Suppressor macrophage treated with lipopolysaccharide for 1 hour (primary cell): ENCODE data around the gene BRCA2.

Experiments used
- DNase-seq, 3 donors: peaks; one replicate each; pipeline ENCODE4 v3.0.0-alpha.2; 2020 to 2022

BRCA2 gene

DNA sequence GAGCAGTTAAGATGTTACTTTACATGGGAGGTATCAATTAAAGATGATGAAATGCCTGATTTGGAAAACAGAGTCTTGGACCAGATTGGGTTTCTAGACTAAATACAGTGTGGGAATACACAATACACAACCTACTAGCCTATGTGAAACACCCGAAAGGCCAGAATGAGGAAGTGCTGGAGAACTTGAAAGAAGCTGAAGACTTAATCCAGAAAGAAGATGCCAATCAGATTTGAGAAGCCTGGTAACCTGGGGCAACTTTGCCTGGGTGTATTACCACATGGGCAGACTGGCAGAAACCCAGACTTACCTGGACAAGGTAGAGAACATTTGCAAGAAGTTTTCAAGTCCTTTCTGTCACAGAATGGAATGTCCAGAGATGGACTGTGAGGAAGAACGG lies 69.4 kb downstream of the BRCA2 start:
- no peak for DNase-seq

DNA sequence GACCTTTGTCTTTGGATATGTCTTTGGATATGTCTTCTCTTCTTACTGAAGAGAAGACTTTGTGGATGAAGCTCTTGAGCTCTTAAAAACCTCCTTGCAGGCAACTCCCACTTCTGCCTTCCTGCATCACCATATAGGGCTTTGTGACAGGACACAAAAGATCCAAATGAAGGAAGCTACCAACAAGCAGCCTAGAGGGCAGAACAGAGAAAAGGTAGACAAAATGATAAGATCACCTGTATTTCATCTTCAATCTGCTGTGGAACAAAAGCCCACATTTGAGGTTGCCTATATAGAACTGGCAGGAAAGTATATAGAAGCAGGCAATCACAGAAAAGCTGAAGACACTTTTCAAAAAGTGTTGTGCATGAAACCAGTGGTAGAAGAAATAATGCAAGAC lies 70.1 kb downstream of the BRCA2 start:
- DNase-seq = no peak

DNA sequence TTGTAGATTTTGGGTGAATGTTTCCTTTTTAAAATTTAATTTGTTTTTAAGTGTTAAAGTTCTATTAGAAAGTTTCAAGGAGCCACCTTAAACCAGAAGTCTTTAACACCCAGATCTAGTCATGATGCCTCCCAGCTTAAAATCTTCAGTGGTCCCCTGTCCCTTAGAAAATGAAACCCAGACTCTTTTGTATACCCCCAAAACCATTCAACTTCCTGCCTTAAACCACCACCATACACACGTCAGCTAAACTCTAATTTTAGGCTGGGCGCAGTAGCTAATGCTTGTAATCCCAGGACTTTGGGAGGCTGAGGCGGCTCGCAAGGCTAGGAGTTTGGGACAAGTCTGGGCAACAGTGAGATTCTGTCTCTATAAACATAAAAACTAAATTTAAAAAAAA lies 74.7 kb downstream of the BRCA2 start:
- DNase-seq = no peak

DNA sequence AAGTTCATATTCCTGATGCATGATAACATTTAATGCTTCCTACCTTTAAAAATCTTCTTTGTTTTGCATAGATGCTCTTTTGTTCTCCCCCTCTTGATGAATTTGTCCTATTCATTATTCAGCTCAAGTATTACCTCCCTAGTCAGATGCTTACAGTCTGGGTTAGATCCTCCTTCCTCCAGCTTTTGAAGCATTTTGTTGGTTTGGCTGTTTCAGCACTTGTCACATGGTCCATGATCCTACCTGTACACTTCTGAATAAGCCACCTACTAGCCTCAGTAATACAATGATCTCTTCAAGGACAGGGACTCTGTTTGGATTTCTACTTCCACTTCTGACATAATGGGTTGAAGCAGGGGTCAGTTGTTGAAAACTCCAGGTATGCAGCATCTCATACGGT lies 75.2 kb downstream of the BRCA2 start:
- no peak for DNase-seq

DNA sequence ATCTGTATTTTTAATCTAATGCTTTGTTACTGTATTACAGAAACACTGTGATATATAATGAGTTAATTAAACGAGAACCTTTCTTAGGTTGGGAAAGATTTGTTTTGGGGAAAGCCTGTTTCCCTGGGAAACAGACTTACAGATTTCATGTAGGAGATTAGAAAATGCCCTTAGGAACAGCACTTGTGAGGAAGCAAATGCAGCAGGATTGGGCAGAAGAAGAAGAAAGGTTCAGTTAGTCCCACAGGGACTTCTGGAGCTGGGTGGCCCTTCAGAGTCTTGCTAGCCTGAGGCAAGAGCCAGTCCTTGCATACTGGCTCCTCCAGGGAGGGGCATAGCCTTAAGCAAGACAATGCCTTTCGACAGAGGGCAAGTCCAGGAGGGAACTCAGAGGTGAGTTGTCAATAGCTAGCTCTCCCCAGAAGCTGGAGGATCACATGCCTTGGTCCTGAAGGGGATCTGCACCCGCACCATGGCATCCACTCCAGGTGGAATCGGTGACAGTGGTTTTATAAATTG lies 75.9 kb downstream of the BRCA2 start:
- no peak for DNase-seq

DNA sequence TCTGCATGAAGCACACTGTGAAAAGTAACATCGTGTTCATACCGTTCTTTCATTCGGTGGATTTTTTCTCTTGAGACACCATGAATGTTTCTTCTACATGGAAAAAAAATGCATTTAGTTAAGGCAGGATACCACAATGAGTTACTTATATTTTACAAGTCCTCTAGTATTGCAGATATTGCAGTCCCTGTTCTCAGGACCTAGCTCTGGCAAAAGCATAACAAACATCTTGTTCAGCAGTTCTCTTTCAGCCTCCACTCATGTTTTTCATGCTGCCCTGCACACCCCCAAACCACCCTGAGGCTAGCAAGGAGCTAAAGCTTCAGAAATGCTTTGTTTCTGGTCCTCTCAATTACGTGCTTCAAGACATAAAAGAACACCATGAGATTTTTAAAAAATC lies 87.8 kb downstream of the BRCA2 start:
- DNase-seq = no peak

DNA sequence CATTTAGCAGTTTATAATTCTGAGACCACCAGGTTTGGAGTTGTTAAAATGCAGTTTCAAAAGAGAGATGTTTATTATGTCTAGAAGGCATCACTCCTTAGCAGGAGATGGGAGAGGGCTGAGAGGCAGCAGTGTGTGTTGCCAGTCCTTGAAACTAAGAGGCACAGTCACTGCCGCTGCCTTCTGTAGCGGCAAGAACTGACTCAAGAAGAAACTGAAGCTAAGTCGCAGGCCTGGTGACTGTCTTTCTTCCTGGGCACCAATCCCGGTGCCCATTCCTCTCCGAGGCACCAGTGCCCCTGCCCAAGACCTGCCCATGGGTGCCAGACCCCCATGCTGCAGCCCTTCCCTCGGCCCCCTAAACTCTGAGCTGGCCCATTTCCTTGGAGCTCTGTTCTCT lies 92.5 kb downstream of the BRCA2 start:
- no peak for DNase-seq

DNA sequence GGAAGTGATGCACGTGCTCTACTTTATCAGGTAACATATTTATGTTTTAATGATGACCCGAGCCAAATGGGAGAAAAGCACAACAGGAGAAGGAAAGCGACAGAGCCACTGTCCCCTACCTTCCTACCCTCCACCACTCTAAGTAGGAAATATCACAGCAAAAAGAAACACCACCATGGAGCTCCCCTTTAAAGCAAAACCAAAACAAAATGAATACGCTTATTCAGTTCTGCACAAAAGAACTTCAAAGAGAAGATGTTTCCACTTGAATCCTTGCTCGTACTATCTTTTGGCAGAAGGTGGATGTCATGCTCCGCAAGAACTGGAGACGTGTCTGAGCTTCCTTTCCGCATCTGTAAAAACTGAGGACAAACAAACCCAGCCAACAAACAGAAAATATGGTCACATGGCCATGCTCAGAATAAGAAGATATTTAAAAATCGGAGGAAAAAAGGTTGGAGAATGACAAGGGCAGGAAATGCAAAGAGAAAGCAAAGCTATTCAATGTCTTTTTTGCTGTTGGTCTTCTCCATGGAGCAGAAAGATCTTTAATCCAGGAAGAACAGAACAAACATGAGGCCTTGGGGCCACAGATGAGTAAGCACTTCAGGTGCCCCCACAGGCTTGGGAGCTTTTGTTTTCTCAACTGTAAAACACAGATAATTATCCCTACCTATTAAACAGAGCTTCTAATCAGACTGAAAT lies 93.1 kb downstream of the BRCA2 start:
- no peak for DNase-seq

DNA sequence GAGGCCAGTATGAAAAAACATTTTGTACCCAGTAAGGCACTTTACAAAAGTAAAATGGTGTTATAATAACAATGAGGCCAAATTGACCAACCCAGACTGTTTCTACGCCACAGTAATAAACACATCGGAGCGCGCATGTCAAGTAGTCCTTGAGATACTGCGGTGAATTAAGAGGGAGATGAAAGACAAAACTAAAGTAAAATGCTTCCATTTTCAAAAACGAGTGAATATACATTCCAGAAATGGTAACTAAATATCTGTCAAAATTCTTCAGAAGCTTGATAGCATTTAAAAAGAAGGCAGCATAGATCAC lies 93.6 kb downstream of the BRCA2 start:
- no peak for DNase-seq

DNA sequence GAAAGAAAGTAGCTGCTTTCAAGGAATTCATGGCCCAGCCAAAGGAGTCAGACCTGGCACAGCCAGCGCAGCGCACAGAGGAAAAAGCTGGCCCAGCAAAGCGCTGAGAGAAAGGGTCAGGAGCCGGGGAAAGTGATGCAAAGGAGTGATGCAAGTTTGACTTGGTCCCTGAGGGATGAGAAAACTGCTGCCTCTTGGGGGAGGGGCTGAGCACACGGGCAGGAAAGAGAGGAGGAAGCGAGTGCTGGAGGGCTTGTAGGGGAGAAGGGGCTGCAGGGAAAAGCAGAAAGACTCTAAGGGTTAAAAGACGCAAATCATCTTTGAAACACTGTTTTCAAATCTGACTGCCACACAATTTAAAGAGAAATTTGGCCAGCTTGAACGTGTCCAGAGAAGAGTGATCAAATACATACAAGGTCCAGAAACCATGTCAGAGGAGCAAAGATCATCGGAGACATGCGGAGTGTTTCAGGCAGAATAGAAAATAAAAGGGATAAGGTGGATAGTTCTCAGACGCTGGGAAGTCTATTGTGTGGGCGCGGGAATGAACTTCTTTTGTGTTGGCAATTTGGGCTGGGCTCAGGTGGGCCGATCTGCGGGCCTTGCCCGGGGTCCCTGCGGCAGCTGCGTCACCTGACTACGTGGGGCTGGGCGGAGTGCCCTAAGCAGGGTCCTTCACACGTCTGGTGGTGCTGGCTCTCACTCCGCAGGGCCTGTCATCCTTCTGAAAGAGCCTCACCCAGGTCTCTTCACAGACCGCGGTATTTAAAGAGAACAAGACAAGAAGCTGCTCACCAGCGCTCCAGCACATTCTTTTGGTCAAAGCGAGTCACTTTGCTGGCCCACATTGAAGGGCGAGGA lies 94.5 kb downstream of the BRCA2 start:
- DNase-seq = no peak

DNA sequence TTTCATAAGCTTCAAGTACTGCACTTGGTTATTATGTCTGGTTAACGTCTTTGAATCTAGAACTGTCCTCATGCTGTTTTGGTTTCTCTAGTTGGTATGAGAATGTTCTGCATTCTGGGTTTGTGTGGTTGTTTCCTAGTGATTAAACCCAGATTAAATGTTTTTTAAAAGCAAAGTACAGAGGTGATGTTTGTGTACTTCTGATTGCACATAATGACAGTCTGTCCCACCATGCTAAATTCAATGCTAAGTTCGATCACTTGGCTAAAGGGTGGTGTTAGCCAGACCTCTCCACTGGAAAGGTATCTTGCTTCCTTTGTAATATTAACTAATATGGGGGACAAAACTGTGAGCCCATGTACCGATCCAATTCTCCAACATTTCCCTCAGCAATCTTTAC lies 98.0 kb downstream of the BRCA2 start:
- no peak for DNase-seq

DNA sequence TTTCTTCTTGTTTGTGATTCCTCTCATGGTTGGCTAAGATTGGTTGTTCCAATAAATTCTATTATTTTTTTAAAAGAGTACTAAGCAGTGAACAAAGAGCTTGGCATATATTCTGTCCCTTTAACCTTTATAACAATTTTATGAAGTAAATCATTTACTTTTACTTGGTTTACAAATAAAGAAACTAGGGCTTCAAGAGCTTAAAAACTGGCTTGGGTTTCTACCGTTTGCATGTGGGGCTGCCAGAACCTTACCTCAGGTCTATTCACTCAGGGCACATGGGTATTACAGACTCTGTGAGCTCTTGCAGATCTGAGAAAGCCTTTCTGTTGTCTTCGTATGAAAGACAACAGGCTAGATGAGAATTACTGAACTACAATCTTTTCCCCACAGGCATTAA lies 99.3 kb downstream of the BRCA2 start:
- DNase-seq = no peak

DNA sequence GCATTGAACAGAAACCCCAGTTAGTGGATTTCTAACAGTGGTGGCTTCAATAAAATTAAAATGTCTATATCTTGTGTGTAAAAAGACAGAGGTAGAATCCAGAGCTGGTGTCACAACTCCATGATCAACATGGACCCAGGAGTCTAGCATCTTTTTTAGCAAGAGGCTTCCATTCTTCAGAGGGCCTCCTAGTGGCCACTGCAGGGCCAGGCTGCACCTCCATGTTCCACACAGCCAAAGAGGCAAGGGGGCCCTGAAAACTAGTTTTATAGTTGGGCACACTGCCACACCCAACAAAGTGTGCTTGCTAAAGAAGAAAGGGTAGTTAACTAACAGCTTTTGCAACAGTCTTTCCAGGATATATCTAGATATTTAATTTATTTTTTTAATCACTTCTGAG lies 99.7 kb downstream of the BRCA2 start:
- peak in 1 of 3 donors; percentile 48 for DNase-seq

DNA sequence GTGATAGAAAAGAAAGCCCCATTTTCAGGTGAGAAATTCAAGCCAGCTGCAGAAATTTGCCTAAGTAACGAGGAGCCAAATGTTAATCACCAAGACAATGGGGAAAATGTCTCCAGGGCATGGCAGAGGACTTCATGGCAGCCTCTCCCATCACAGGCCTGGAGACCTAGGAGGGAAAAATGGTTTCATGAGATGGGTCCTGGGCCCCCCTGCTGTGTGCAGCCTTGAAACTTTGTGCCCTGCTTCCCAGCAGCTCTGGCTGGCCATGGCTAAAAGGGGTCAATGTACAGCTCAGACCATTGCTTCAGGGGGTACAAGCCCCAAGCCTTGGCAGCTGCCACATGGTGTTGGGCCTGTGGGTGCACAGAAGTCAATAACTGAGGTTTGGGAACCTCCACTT lies 102.7 kb downstream of the BRCA2 start:
- no peak for DNase-seq

DNA sequence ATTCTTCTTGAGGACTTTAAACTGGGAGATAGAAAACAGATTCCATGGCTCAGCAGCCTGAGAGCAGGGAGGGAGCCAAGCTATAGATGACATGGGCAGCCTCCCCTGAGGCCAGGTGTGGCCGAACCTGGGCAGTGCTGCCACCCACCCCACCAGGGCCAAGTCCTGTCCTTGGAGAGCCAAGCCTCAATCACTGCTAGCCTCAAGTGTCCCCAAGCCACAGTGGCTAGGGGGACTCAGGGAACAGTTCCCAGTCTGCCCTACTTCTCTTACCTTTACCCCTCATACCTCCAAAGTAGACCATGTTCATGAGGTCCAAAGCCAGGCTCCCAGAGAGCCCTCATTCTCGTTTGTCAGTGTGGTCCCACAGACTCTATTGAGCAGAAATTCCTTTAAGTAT lies 104.6 kb downstream of the BRCA2 start:
- no peak for DNase-seq

DNA sequence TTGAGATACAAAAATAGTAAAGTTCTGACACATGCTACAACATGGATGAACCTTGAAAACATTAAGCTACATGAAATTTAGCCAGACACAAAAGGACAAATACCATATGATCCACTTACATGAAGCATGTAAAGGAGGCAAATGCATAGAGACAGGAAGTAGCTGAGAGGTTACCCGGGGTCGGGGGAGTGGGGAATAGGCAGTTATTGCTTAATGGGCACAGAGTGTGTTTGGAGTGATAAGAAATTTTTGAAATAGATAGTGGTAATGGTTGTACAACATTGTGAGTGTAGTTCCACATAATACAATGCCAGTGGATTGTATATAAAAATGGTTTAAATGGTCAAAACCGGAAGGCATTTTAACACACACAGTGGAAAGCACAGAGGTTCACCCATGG lies 108.3 kb downstream of the BRCA2 start:
- DNase-seq = peak in 1 of 3 donors; percentile 24

DNA sequence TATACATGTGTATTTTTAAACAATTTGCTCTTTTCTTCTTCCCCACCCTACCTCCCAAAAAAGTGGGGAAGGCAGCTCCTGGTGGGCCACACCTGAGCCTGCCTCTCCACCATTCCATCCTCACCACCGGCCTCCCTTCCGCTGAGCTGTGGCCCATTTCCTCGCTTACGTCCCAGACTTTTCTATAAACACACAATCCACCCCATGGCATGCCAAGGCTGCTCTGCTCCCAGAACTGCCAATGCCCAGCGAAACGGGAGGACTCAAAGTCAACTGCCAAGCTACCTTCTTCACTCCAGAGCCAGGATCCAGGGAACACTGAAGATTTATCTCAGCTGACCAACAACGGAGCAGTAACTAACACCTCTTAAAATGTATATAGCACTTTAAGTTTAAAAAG lies 109.8 kb downstream of the BRCA2 start:
- no peak for DNase-seq

DNA sequence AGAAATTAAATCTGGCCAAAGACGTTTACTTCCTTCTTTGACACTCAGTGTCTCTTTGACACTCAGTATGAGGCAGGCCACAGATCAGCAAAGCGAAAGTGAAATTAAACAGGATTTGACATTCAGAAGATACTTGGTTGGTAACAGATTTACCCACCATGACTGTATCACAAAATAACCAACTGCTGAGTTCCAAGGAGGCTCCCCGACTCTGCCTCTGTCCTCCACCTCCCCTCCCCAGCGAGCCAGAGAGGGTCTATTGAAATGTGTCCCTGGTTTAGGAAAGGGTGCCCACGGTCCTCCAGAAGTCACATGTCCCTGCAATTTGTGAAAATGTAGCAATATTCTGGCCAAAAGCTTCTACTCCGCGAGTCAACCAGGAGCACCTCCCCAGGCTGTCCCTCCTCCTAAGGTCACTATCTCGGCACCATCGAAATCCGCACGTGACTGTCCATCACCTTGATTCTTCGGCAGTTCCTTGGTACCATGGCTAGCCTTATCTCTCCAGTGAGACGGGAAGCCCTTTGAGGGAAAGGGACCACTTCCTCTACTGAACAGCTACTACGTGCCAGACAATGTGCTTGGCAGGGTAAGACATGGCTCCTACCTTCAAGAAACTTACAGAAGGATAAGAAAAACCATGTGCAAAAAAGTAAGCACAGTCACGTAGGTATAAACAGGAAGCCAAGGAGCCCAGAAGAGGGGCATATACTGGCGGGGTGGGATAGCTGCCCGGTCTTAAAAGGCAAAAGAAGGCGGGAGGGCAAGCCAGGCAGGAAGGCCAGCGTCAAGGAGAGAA lies 111.1 kb downstream of the BRCA2 start:
- peak; percentile 72 to 90 (median 85) for DNase-seq

DNA sequence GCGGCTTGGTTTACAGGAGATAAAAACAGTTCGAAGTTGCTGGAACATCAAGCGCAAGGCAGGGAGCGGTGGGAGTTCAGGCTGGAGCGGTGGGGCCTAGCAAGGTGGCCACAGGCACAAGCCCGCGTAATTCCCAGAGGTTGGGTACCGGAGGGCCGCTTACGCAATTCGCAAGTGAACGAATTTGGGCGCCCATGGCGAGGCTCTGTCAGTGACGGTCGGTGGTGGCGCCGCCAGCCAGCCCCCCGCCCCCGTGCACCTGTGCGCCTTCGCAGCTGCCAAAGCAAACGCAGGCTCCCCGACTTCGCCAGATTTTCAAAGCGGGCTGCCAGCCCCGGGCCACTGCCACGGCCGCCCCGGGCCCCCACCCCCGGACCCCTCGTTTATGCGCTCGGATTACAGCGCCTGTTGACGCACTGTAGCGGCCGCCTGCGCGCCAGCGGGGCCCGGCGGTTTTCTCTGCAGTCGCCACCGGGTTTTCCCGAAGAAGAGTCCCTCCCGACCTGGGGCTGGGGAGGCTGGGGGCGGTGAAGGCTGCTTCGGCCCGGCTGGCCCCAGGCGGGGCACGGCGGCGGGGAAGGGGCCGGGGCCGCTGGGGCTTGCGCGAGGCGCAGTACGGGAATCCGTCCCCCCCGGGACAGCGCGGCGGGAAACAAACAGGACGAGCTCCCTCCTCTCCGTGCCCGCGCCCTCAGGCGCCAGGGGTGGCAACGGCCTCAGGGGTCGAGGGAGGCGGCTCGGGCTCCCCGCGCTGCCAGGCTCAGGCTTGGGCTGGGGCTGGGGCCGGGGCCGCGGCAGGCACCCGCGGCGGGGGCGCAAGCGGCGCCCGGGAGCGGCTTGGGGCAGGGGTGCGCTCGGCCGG lies 111.9 kb downstream of the BRCA2 start:
- DNase-seq = peak; percentile 62 to 78 (median 66)

DNA sequence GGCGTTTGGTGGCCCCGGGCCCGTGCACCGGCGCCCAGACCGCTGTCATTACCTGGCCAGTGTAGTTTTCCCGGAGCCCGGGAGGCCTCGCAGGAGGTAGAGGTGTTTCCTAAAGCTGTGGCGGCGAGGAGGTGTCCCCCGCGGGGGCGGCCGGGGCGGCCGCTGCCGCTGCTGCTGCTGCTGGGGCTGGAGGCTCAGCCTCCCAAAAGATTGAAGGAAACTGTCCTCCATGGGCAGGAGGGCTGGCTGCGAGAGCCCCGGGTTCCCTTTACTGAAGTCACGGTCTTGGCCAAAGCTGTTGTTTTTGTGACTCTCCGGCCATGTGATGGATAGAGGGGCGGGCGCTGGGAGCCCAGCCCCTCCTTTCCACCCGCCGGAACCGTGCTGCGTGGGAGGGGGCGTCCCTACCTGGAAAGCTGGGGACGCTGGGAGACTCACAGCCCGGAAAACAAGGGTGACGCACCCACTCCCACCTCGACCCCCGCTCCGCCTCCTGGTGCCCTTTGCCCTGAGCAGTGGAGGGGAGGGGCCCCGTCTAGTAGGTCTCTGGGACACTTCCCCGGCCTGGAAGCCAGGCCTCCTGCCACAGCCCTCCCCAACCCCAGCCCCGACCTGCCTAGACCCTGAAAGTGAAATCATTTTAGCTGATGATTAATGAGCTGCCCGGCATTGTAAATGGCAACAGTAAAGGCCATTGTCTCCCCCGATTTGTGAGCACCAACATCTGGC lies 112.7 kb downstream of the BRCA2 start, which contains the start of gene N4BP2L1:
TSS of gene N4BP2L1 (minus strand) at position 279 of the 729 bp plus-strand sequence. CDS start at position 231, 48 bp downstream.
- peak; percentile 97 to 99 (median 99) for DNase-seq

DNA sequence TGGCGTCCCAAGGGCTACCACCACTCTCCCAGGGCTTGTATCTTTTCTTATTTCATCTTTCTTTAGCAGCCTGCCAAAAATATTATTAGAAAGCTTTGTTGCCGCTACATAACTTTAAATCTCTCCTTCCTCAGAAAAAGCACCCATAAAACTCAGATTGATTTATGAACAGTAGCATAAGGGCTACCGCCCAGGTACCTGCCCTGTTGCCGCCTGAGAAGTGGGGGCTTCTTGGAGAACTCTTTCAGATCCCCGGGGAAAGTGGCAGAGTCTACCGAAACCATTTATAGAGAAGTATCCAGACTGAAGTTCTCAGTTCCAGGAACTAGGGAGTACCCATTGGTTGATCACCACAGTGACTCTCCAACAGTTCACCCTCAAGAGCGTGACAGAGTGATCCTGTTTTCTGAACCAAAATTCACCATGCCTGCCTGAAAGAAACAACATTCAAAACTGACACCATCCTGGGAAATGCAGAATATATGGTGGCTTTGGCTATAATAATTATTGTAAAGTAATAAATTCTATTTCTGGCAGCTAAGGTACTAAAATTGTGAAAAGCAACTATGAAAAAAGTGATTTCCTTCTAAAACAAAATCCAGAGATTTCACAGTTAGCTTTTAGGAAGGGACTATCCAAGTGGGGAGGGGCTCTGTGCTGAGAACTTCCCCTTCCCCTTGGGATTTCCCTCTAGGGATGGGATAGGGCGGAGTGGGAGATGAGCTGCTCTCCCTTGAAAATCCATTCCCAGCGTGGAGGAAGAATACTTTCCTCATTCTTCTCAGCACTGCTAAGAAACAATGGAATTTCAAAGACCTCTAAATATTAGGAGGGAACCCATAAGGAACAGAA lies 113.5 kb downstream of the BRCA2 start:
- peak; percentile 86 to 95 (median 90) for DNase-seq
